HUDEP-2 (cell line): ENCODE results near the gene LAIR1.

Experiments
- DNase-seq, 76 experiments: peaks; one replicate each; lab custom pipeline; 2025; ENCODE audit not compliant: unreplicated experiment in 76 of 76; lab: John Stamatoyannopoulos, UW

LAIR1 gene

GRCh38 chr19:54319892-54320670 lies 44.6 kb downstream of the LAIR1 start:
- no peak for DNase-seq

GRCh38 chr19:54319049-54319448 lies 45.7 kb downstream of the LAIR1 start:
- no peak for DNase-seq

GRCh38 chr19:54317965-54318240 lies 46.8 kb downstream of the LAIR1 start:
- DNase-seq: no peak

- DNase-seq: no peak
These were observed 47.4 kb downstream of the LAIR1 start for GRCh38 chr19:54317108-54317964.

GRCh38 chr19:54316746-54317107 lies 48.0 kb downstream of the LAIR1 start:
- DNase-seq: no peak

- DNase-seq: no peak
These were observed 48.8 kb downstream of the LAIR1 start for GRCh38 chr19:54315956-54316355.

- peak in 3 of 76 experiments; percentile 4 to 14 (median 14) for DNase-seq
These were observed 52.0 kb downstream of the LAIR1 start, which contains the start of gene LILRA5 for GRCh38 chr19:54312436-54313377. Gene LILRA5, minus strand, starts transcription at chr19:54313166. Its CDS starts 147 bp downstream, at chr19:54313019.

GRCh38 chr19:54312011-54312410 lies 52.7 kb downstream of the LAIR1 start:
- DNase-seq: no peak

GRCh38 chr19:54311486-54311885 lies 53.2 kb downstream of the LAIR1 start:
- no peak for DNase-seq

GRCh38 chr19:54310543-54310942 lies 54.2 kb downstream of the LAIR1 start:
- DNase-seq: no peak

GRCh38 chr19:54309811-54310210 lies 54.9 kb downstream of the LAIR1 start:
- no peak for DNase-seq

- no peak for DNase-seq
These were observed 57.2 kb downstream of the LAIR1 start for GRCh38 chr19:54307389-54308020.

GRCh38 chr19:54305141-54305540 lies 59.6 kb downstream of the LAIR1 start:
- no peak for DNase-seq

- DNase-seq: no peak
These were observed 62.5 kb downstream of the LAIR1 start for GRCh38 chr19:54302257-54302656.
